SK-N-SH treated with all-trans-retinoic acid at 6 μM for 48 hours (cell line): Measurements from ENCODE around the gene ELOVL5.

Source experiments
- ATAC-seq: fragments of 200-7000 bp; cut with Tn5 transposase; 3 replicates; pipeline ENCODE4 v1.9.1; 2020; ENCODE audit warnings: mild to moderate bottlenecking, moderate library complexity
- ARNTL ChIP-seq: fragments of 450-650 bp; formaldehyde crosslinking; IDR thresholded peaks from 2 replicates; pipeline ENCODE4 v1.5.0; 2020; ENCODE audit warnings: low read depth, mild to moderate bottlenecking, moderate library complexity, borderline replicate concordance
- BACH2 ChIP-seq: fragments of 250-450 bp; sonication (Bioruptor Pico); IDR thresholded peaks from 2 replicates; pipeline ENCODE4 v1.9.0; 2021; ENCODE audit warnings: mild to moderate bottlenecking, borderline replicate concordance
- CSDC2 ChIP-seq: fragments of 250-450 bp; sonication (Bioruptor Pico); IDR thresholded peaks from 2 replicates; pipeline ENCODE4 v1.5.0; 2020; ENCODE audit warnings: mild to moderate bottlenecking, moderate library complexity
- ESRRG ChIP-seq: fragments of 250-450 bp; sonication (Bioruptor Pico); IDR thresholded peaks from 2 replicates; pipeline ENCODE4 v1.6.1; 2021; ENCODE audit warnings: mild to moderate bottlenecking
- ISL1 ChIP-seq: fragments of 250-450 bp; sonication (Bioruptor Pico); IDR thresholded peaks from 2 replicates; pipeline ENCODE4 v2.1.2; 2022; ENCODE audit warnings: mild to moderate bottlenecking, moderate library complexity
- OSR1 ChIP-seq: fragments of 250-450 bp; sonication (Bioruptor Pico); IDR thresholded peaks from 2 replicates; pipeline ENCODE4 v1.8.0; 2022; ENCODE audit warnings: moderate library complexity, mild to moderate bottlenecking, inconsistent platforms
- PPARA ChIP-seq: fragments of 250-450 bp; sonication (Bioruptor Pico); IDR thresholded peaks from 2 replicates; pipeline ENCODE4 v1.5.0; 2020; ENCODE audit warnings: mild to moderate bottlenecking, borderline replicate concordance
- RARB ChIP-seq: fragments of 250-450 bp; sonication (Bioruptor Pico); IDR thresholded peaks from 2 replicates; pipeline ENCODE4 v1.8.0; 2021; ENCODE audit warnings: mild to moderate bottlenecking, moderate library complexity
- SNAI2 ChIP-seq: fragments of 250-450 bp; sonication (Bioruptor Pico); IDR thresholded peaks from 2 replicates; pipeline ENCODE4 v1.5.0; 2020; ENCODE audit warnings: mild to moderate bottlenecking, moderate library complexity
- TCF4 ChIP-seq: fragments of 250-450 bp; sonication (Bioruptor Pico); IDR thresholded peaks from 2 replicates; pipeline ENCODE4 v1.8.0; 2021; ENCODE audit warnings: mild to moderate bottlenecking, moderate library complexity, borderline replicate concordance
- TOX ChIP-seq: fragments of 250-450 bp; sonication (Bioruptor Pico); IDR thresholded peaks from 2 replicates; pipeline ENCODE4 v1.8.0; 2021; ENCODE audit warnings: mild to moderate bottlenecking, moderate library complexity, borderline replicate concordance
- ZC3H10 ChIP-seq: fragments of 250-450 bp; sonication (Bioruptor Pico); IDR thresholded peaks from 2 replicates; pipeline ENCODE4 v1.5.1; 2021; ENCODE audit warnings: mild to moderate bottlenecking, moderate library complexity
- ZFP3 ChIP-seq: fragments of 250-450 bp; sonication (Bioruptor Pico); IDR thresholded peaks from 2 replicates; pipeline ENCODE4 v1.5.0; 2020; ENCODE audit warnings: mild to moderate bottlenecking, moderate library complexity
- ZNF565 ChIP-seq: fragments of 450-650 bp; formaldehyde crosslinking; conservative IDR thresholded peaks from 2 replicates; pipeline ENCODE4 v1.5.0; 2020; ENCODE audit warnings: low read depth, mild to moderate bottlenecking, moderate library complexity
- ZNF70 ChIP-seq: fragments of 450-650 bp; formaldehyde crosslinking; IDR thresholded peaks from 2 replicates; pipeline ENCODE4 v1.5.0; 2020; ENCODE audit warnings: mild to moderate bottlenecking, moderate library complexity
- ZNF8 ChIP-seq: fragments of 450-650 bp; formaldehyde crosslinking; IDR thresholded peaks from 2 replicates; pipeline ENCODE4 v1.5.0; 2020; ENCODE audit warnings: mild to moderate bottlenecking, moderate library complexity
- TF ChIP-seq, protein P1 (sequence below): fragments of 250-450 bp; sonication (Bioruptor Pico); IDR thresholded peaks from 2 replicates; pipeline ENCODE4 v1.5.1; 2021; ENCODE audit warnings: mild to moderate bottlenecking, moderate library complexity
- TF ChIP-seq, protein P2 (sequence below): fragments of 250-450 bp; sonication (Bioruptor Pico); IDR thresholded peaks from 2 replicates; pipeline ENCODE4 v1.5.1; 2020; ENCODE audit warnings: low read depth, mild to moderate bottlenecking, moderate library complexity
- TF ChIP-seq, protein P3 (sequence below): fragments of 250-450 bp; sonication (Bioruptor Pico); IDR thresholded peaks from 2 replicates; pipeline ENCODE4 v1.5.0; 2020; ENCODE audit warnings: mild to moderate bottlenecking, moderate library complexity
- TF ChIP-seq, protein P4 (sequence below): fragments of 250-450 bp; sonication (Bioruptor Pico); IDR thresholded peaks from 2 replicates; pipeline ENCODE4 v1.8.0; 2020; ENCODE audit warnings: mild to moderate bottlenecking, moderate library complexity, borderline replicate concordance

The ELOVL5 gene

DNA sequence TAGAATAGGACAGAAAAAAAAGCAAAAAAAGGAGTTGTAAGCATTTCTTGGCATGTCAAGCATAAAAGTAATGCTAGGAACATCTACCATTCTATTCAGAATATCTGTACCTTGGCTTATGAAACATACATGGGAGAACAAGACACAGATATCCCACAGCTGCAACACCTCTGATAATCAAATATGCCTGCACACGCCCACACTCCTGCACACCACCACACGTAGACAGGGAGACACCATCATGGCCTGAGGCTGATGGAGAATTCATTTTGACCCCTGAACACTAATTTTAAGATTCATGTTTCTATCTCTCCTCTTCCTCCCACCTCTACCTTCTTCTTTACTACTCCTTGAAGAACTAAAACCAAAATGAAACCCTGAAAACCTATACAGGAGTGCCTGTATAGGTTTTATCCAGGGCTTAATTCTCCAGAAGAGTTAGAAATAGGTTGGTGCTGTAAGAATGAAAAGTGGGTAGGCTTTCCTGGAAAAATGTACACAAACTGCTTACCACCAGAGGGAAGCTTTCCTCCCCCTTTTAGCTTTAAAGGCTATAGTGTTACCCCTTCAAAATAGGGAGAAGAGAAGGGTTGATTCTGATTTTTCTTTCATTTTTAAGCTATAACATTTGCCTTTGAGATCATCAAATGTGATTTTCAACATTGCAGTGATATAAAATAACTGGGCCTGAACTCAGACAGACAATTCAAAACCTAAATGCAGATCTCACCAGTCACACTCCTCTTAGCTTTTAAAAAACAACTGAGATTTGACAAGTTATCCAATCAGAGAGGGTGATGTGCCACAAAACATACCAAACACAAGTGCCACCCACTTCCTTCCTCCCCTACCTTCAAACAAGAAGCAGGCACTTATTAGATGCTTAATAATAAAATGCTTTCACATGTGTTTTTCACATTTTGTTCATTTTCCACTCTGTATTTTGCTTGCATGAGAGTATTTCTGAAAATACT, 57.9 kb downstream of the ELOVL5 start:
- TF ChIP-seq TOX (no peak), BACH2 (CRISPR knock-in tag) (no peak), ARNTL (CRISPR knock-in tag) (no peak), CSDC2 (CRISPR knock-in tag) (no peak), SNAI2 (CRISPR knock-in tag) (no peak)
- TF ChIP-seq, protein P1, sequence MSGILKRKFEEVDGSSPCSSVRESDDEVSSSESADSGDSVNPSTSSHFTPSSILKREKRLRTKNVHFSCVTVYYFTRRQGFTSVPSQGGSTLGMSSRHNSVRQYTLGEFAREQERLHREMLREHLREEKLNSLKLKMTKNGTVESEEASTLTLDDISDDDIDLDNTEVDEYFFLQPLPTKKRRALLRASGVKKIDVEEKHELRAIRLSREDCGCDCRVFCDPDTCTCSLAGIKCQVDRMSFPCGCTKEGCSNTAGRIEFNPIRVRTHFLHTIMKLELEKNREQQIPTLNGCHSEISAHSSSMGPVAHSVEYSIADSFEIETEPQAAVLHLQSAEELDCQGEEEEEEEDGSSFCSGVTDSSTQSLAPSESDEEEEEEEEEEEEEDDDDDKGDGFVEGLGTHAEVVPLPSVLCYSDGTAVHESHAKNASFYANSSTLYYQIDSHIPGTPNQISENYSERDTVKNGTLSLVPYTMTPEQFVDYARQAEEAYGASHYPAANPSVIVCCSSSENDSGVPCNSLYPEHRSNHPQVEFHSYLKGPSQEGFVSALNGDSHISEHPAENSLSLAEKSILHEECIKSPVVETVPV = no peak
- no peak for ATAC-seq

DNA sequence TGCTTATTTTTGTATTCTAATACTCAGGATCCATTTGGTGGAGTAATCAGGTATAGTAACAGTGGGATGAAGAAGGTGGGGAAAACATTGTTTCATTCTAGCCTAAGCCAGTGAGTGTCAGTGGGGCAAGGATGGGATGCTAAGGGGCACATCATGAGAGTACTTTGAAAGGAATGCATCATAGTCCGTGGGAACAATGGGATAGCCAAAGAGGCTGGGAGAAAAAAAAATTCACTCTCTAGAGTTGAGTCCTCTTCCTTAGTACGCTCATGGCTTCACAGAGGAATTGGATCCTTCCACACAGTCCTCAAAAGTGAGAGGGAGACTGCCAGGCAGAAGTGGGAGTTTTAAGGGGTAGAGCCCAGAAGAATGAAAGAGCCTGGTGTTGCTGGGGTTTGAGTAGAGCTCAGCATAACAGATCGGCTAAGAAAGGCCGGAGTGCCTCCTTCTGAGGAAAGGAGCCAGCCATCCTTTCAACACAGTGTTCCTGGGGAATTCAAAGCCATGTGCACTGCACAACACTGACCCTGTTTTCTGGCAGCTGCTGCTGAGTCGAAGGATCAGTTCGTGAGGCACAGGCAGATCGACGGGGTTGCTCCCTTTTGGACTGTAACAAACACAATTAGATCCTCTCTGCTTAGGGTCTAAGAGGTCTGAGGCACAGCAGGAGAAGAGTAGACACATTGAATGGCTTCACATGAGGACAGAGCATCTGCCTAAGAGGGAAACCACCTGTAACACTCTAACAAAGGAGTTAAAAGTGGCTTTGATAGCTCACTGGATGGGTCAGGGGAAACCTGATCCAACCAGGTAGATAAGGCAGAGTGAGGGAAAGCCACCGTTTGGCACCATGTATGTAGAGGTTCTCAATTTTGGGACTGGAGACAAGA, 61.2 kb downstream of the ELOVL5 start:
- no peak for ATAC-seq
- no peak for TF ChIP-seq ESRRG (CRISPR knock-in tag)

DNA sequence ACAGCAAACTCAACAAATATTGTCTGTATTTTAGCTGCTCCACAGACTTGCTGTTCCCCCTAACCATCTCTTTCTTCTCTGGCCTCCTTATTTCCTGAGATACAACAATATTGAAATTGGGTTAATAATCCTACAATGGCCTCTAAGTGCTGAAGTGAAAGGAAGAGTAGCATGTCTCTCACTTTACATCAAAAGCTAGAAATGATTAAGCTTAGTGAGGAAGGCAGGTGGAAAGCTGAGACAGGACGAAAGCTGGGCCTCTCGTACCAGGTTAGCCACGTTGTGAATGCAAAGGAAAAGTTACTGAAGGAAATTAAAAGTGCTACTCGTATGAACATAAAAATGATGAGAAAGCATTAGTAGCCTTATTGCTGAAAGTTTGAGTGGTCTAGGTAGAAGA, 63.8 kb downstream of the ELOVL5 start:
- TF ChIP-seq RARB (no peak), ZNF8 (CRISPR knock-in tag) (no peak), SNAI2 (CRISPR knock-in tag) (no peak), PPARA (no peak), ZNF565 (CRISPR knock-in tag) (no peak), ZFP3 (CRISPR knock-in tag) (no peak), ISL1 (CRISPR knock-in tag) (no peak), ARNTL (CRISPR knock-in tag) (no peak), ESRRG (CRISPR knock-in tag) (no peak), BACH2 (CRISPR knock-in tag) (no peak), TCF4 (CRISPR knock-in tag) (no peak), ZNF70 (CRISPR knock-in tag) (no peak), OSR1 (CRISPR knock-in tag) (no peak), ZC3H10 (no peak)
- TF ChIP-seq, protein P2, sequence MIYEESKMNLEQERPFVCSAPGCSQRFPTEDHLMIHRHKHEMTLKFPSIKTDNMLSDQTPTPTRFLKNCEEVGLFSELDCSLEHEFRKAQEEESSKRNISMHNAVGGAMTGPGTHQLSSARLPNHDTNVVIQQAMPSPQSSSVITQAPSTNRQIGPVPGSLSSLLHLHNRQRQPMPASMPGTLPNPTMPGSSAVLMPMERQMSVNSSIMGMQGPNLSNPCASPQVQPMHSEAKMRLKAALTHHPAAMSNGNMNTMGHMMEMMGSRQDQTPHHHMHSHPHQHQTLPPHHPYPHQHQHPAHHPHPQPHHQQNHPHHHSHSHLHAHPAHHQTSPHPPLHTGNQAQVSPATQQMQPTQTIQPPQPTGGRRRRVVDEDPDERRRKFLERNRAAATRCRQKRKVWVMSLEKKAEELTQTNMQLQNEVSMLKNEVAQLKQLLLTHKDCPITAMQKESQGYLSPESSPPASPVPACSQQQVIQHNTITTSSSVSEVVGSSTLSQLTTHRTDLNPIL = no peak
- TF ChIP-seq, protein P1 = no peak
- TF ChIP-seq, protein P3, sequence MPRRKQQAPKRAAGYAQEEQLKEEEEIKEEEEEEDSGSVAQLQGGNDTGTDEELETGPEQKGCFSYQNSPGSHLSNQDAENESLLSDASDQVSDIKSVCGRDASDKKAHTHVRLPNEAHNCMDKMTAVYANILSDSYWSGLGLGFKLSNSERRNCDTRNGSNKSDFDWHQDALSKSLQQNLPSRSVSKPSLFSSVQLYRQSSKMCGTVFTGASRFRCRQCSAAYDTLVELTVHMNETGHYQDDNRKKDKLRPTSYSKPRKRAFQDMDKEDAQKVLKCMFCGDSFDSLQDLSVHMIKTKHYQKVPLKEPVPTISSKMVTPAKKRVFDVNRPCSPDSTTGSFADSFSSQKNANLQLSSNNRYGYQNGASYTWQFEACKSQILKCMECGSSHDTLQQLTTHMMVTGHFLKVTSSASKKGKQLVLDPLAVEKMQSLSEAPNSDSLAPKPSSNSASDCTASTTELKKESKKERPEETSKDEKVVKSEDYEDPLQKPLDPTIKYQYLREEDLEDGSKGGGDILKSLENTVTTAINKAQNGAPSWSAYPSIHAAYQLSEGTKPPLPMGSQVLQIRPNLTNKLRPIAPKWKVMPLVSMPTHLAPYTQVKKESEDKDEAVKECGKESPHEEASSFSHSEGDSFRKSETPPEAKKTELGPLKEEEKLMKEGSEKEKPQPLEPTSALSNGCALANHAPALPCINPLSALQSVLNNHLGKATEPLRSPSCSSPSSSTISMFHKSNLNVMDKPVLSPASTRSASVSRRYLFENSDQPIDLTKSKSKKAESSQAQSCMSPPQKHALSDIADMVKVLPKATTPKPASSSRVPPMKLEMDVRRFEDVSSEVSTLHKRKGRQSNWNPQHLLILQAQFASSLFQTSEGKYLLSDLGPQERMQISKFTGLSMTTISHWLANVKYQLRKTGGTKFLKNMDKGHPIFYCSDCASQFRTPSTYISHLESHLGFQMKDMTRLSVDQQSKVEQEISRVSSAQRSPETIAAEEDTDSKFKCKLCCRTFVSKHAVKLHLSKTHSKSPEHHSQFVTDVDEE = no peak
- TF ChIP-seq, protein P4, sequence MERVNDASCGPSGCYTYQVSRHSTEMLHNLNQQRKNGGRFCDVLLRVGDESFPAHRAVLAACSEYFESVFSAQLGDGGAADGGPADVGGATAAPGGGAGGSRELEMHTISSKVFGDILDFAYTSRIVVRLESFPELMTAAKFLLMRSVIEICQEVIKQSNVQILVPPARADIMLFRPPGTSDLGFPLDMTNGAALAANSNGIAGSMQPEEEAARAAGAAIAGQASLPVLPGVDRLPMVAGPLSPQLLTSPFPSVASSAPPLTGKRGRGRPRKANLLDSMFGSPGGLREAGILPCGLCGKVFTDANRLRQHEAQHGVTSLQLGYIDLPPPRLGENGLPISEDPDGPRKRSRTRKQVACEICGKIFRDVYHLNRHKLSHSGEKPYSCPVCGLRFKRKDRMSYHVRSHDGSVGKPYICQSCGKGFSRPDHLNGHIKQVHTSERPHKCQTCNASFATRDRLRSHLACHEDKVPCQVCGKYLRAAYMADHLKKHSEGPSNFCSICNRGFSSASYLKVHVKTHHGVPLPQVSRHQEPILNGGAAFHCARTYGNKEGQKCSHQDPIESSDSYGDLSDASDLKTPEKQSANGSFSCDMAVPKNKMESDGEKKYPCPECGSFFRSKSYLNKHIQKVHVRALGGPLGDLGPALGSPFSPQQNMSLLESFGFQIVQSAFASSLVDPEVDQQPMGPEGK (CRISPR knock-in tag) = no peak
- no peak for ATAC-seq
